Effector CD8-positive, alpha-beta T cell (primary cell): Measurements from ENCODE around the gene LIF.
A peak's percentile ranks its signal among the peaks of the same experiment; 100 is the strongest.

ENCODE experiments used
- DNase-seq: peaks from one replicate; lab custom pipeline; 2025; lab: John Stamatoyannopoulos, UW
- total RNA-seq, 4 experiments: gene quantifications; one replicate each; lab custom pipeline; 2026; lab: John Stamatoyannopoulos, UW

LIF gene
- 0.80 to 7.4 (median 1.3) reads per million in 4 experiments for total RNA-seq

GRCh38 chr22:30245985-30246813, at the start of gene LIF:
Gene LIF, minus strand, starts transcription at chr22:30246759. Its CDS starts 64 bp downstream, at chr22:30246695.
- DNase-seq: peak; percentile 12

GRCh38 chr22:30296324-30296723, 49.8 kb upstream of the LIF start:
- DNase-seq: no peak

GRCh38 chr22:30295576-30295975, 49.0 kb upstream of the LIF start:
- no peak for DNase-seq

GRCh38 chr22:30294830-30295229, 48.3 kb upstream of the LIF start:
- DNase-seq: no peak

GRCh38 chr22:30294066-30294465, 47.5 kb upstream of the LIF start:
- no peak for DNase-seq

GRCh38 chr22:30293026-30293425, 46.5 kb upstream of the LIF start:
- no peak for DNase-seq

- DNase-seq: no peak
Observed at GRCh38 chr22:30292069-30292970, 45.8 kb upstream of the LIF start.

GRCh38 chr22:30291058-30291892, 44.7 kb upstream of the LIF start:
- no peak for DNase-seq

GRCh38 chr22:30290342-30291057, 43.9 kb upstream of the LIF start:
- no peak for DNase-seq

- no peak for DNase-seq
Observed at GRCh38 chr22:30289980-30290313, 43.4 kb upstream of the LIF start.

- peak; percentile 88 for DNase-seq
Observed at GRCh38 chr22:30289141-30289979, 42.8 kb upstream of the LIF start, which contains the start of gene CASTOR1. Gene CASTOR1, minus strand, starts transcription at chr22:30289505. Its CDS starts 8 bp downstream, at chr22:30289497.

GRCh38 chr22:30288419-30289140, 42.0 kb upstream of the LIF start:
- DNase-seq: no peak

- DNase-seq: peak; percentile 76
Observed at GRCh38 chr22:30287648-30288418, 41.3 kb upstream of the LIF start.

- peak; percentile 75 for DNase-seq
Observed at GRCh38 chr22:30286813-30287647, 40.5 kb upstream of the LIF start.

GRCh38 chr22:30286331-30286730, 39.8 kb upstream of the LIF start:
- DNase-seq: no peak

GRCh38 chr22:30285846-30286200, 39.3 kb upstream of the LIF start:
- DNase-seq: no peak

- DNase-seq: no peak
Observed at GRCh38 chr22:30285176-30285845, 38.8 kb upstream of the LIF start.
